ENCODE measurements around the gene EEA1.

GRCh38 chr12:92721656-92722055 is 207.4 kb downstream of the EEA1 start:
- TF ChIP-seq CTCF (IDR thresholded peaks at IDR 0.05) (no peak), EP300 (IDR thresholded peaks at IDR 0.05) (no peak), POLR2A (IDR thresholded peaks at IDR 0.05) (no peak)
